Measurements from ENCODE around the gene CCNT2. TPM values are rescaled to one million over a fixed set of nuclear protein-coding genes. Genes with fewer than 3 reads are reported as not detected.

The CCNT2 gene
- 15.1 TPM for polyA plus RNA-seq (2012; ENCODE audit: insufficient read depth, insufficient read length, low read depth)

DNA sequence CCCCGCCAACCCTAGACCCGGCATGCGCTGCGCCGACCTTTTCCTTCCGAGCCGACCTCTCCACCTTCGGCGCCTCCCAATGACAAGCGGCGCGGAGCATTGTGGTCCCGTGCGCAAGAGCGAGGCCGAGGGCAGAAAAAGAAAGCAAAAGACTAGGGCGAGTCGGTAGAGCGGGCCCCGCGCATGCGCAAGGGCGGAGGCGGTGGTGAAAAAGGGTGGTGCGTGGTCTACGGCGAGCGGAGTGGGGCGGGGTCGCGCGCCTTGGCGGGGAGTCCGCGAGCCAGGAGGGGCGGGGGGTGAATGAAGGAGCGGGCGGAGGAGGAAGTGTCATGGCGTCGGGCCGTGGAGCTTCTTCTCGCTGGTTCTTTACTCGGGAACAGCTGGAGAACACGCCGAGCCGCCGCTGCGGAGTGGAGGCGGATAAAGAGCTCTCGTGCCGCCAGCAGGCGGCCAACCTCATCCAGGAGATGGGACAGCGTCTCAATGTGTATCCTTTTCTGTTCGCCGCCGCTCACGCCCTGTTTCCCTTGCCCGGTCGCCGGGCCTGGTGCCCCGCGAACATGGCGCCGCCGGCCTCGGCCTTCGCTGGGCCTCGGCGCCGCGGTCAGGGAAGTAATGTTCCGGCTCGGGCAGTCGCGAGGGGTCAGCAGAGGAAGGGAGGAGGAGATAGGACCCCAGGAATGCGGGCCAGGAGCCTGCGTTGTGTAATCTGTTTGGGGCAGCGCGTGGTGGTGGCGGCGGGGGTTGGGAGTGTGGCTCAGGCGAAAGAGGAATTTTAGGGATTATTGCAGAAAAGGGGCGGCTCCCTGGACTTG is at the start of gene CCNT2:
TSS of gene CCNT2 (plus strand) at position 297 of the 815 bp plus-strand sequence. CDS start at position 330, 33 bp downstream.
- H3K4me3 ChIP-seq (ENCODE audit: low read depth, low read length), result peak within 1 kb of the TSS; percentile 72
- H3K27me3 ChIP-seq, result no peaks in the 10 kb centered on the region
- TF ChIP-seq, protein P1, sequence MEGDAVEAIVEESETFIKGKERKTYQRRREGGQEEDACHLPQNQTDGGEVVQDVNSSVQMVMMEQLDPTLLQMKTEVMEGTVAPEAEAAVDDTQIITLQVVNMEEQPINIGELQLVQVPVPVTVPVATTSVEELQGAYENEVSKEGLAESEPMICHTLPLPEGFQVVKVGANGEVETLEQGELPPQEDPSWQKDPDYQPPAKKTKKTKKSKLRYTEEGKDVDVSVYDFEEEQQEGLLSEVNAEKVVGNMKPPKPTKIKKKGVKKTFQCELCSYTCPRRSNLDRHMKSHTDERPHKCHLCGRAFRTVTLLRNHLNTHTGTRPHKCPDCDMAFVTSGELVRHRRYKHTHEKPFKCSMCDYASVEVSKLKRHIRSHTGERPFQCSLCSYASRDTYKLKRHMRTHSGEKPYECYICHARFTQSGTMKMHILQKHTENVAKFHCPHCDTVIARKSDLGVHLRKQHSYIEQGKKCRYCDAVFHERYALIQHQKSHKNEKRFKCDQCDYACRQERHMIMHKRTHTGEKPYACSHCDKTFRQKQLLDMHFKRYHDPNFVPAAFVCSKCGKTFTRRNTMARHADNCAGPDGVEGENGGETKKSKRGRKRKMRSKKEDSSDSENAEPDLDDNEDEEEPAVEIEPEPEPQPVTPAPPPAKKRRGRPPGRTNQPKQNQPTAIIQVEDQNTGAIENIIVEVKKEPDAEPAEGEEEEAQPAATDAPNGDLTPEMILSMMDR (IDR thresholded peaks at IDR 0.05; ENCODE audit: low read depth, low read length), result no peak
- H3K4me1 ChIP-seq, result no peaks in the 10 kb centered on the region
- H3K9me3 ChIP-seq, result no peaks in the 10 kb centered on the region
- DNase-seq, result peak; percentile 96
- no peaks in the 10 kb centered on the region for H3K36me3 ChIP-seq

DNA sequence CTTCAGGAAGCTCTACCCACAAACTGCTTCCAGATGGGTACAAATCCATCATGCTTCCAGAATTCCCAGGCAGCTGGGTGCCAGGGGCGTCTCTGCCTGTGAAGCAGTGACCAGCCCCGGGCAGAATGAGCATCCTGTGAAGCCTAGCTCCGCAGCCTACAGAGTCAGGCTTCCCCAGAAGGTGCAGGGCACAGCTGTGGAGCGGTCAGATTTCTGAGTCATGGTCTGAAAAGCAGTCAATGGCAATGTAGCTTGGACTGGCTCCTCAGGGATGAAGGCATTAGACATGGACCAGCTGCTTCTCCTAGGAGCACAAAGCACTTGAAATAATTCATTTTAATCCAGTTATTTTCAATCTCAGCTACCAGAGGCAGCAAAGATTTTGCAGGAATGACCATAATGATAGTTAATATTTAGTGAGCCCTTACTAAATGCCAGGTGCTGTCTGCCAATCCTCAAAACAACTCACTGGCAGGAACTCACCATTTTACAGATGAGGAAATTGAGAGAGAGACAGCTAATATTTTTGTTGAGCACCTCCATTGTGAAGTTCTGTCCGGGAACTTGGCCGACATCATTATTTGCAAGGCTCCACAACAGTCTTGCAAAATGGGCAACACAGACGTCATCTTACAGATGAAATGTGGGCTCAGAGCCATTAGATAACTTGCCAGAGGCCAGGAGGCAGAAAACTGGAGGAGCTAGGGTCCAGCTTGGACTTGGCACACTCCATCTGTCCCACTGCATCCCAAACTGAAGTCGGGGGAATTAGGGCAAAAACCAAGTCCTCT is 48.5 kb upstream of the CCNT2 start:
- Histone ChIP-seq H3K9me3 (no peaks in the 10 kb centered on the region), H3K4me1 (no peaks in the 10 kb centered on the region), H3K4me3 (ENCODE audit: low read depth, low read length) (no peak overlapping the region), H3K36me3 (no peaks in the 10 kb centered on the region), H3K27me3 (no peaks in the 10 kb centered on the region)
- DNase-seq, result no peak
- TF ChIP-seq, protein P1 (IDR thresholded peaks at IDR 0.05; ENCODE audit: low read depth, low read length), result no peak

DNA sequence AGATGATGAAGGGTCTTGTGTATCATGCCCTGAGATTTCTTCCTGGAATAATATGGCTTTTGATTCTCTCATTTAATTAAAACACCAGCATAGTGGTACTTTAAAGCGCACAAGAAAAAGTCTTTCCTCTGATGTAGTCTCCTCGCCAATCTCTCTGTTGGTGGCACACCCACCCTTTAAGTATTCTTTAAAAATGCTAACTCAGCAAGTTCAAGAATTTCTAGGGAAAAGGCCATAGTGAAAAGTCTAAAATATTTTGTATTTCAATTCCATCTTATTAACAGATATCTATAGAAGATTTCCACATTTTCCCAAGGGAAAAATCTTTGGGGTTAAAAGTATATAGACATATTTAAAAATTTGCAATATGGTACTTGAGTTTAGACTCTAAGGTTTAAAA is 45.5 kb upstream of the CCNT2 start:
- Histone ChIP-seq H3K4me1 (no peaks in the 10 kb centered on the region), H3K9me3 (no peaks in the 10 kb centered on the region), H3K27me3 (no peaks in the 10 kb centered on the region), H3K4me3 (ENCODE audit: low read depth, low read length) (no peak overlapping the region), H3K36me3 (no peaks in the 10 kb centered on the region)
- DNase-seq, result no peak
- TF ChIP-seq, protein P1 (IDR thresholded peaks at IDR 0.05; ENCODE audit: low read depth, low read length), result no peak

DNA sequence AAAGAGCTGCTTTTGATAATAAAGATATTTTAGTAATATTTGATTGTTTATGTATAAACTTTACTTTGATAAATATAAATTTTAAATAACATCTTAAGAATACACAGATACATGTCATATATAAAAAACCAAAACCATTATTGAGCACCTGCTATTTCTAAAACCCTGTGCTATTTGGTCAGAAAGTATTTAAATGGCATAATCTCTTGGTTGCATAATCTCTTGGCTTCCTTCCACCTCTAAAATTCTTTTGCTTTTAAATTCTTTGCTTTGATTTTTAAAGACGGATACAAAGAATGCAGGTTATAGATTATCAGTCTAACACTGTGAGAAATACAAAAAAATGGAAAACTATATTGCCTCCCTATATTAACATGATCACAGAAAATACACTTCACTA is 43.3 kb upstream of the CCNT2 start:
- TF ChIP-seq, protein P1 (IDR thresholded peaks at IDR 0.05; ENCODE audit: low read depth, low read length), result no peak
- no peak overlapping the region for H3K4me3 ChIP-seq (ENCODE audit: low read depth, low read length)
- no peaks in the 10 kb centered on the region for H3K9me3 ChIP-seq
- H3K36me3 ChIP-seq, result no peaks in the 10 kb centered on the region
- H3K4me1 ChIP-seq, result no peaks in the 10 kb centered on the region
- no peaks in the 10 kb centered on the region for H3K27me3 ChIP-seq
- no peak for DNase-seq

DNA sequence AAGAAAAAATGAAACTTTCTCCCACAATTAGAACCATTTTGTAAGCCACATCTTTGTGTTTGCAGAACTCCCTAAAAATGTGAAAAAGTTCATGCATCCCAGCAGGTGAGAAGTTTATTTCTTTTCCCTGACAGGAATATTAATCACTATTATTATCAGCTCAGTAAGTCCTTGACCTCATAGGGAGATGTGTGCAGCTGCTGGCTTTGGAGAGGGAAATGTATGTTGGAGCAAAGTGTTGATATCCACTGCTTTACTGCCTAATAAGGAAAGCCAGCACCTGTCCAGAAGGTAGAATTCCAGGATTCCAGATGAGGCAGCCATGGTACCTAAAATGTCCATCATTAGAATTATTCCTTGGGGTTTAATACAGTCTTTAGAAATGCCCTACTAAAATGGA is 35.8 kb upstream of the CCNT2 start:
- TF ChIP-seq, protein P1 (IDR thresholded peaks at IDR 0.05; ENCODE audit: low read depth, low read length), result no peak
- H3K9me3 ChIP-seq, result no peaks in the 10 kb centered on the region
- H3K4me3 ChIP-seq (ENCODE audit: low read depth, low read length), result no peak overlapping the region
- H3K27me3 ChIP-seq, result no peaks in the 10 kb centered on the region
- no peak for DNase-seq
- H3K36me3 ChIP-seq, result no peaks in the 10 kb centered on the region
- H3K4me1 ChIP-seq, result no peaks in the 10 kb centered on the region
